ENCODE data around the gene SLC12A9.

DNA sequence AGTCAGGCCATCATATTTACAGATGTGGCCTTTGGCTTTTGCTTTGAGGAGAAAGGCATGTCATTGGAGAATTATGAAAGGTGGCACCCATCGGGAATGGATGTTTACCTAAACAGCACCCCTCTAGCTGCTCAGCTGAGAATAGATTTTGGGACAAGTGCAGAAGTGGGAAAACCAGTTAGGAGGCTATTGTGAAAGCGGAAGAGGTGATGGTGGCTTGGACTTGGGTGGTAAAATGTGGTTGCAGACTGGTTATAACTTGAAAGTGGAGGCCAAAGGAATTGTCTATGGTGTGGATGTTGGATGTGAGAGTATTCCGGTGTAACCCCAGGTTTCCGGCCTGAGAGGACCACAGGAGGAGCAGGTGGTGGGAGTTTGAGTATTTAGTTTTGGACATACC is 5.2 kb upstream of the SLC12A9 start:
- TF ChIP-seq, protein P1, sequence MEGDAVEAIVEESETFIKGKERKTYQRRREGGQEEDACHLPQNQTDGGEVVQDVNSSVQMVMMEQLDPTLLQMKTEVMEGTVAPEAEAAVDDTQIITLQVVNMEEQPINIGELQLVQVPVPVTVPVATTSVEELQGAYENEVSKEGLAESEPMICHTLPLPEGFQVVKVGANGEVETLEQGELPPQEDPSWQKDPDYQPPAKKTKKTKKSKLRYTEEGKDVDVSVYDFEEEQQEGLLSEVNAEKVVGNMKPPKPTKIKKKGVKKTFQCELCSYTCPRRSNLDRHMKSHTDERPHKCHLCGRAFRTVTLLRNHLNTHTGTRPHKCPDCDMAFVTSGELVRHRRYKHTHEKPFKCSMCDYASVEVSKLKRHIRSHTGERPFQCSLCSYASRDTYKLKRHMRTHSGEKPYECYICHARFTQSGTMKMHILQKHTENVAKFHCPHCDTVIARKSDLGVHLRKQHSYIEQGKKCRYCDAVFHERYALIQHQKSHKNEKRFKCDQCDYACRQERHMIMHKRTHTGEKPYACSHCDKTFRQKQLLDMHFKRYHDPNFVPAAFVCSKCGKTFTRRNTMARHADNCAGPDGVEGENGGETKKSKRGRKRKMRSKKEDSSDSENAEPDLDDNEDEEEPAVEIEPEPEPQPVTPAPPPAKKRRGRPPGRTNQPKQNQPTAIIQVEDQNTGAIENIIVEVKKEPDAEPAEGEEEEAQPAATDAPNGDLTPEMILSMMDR (IDR thresholded peaks at IDR 0.05), result no peak
- TF ChIP-seq POLR2AphosphoS5 (IDR thresholded peaks at IDR 0.05), result no peak
